IPS-18a (cell line): Measurements from ENCODE around the gene MANSC1.
A peak's percentile ranks its signal among the peaks of the same experiment; 100 is the strongest.
"Not testable (repeated sequence)": the region's sequence is repeated elsewhere in the genome, so short reads cannot be mapped to it uniquely, and the experiment has no call there.

ENCODE experiments used
- H3K27ac ChIP-seq: one replicate; pipeline ENCODE4 v1.5.1; 2013; ENCODE audit warnings: low read length
- H3K27me3 ChIP-seq: one replicate; pipeline ENCODE4 v1.6.1; 2013; ENCODE audit warnings: mild to moderate bottlenecking, low read length; ENCODE audit not compliant: control insufficient read depth, insufficient read depth
- H3K36me3 ChIP-seq: one replicate; pipeline ENCODE4 v1.6.1; 2013; ENCODE audit warnings: low read depth, low read length; ENCODE audit not compliant: control insufficient read depth
- H3K4me1 ChIP-seq: one replicate; pipeline ENCODE4 v1.6.1; 2013; ENCODE audit warnings: low read depth, low read length; ENCODE audit not compliant: control insufficient read depth
- H3K4me3 ChIP-seq: one replicate; pipeline ENCODE4 v1.5.1; 2013; ENCODE audit warnings: low read length
- H3K9ac ChIP-seq: one replicate; pipeline ENCODE4 v1.6.1; 2013; ENCODE audit warnings: mild to moderate bottlenecking, low read length, moderate library complexity
- H3K9me3 ChIP-seq: one replicate; pipeline ENCODE4 v1.6.1; 2013; ENCODE audit warnings: low read depth, low read length; ENCODE audit not compliant: control insufficient read depth

Gene MANSC1

DNA sequence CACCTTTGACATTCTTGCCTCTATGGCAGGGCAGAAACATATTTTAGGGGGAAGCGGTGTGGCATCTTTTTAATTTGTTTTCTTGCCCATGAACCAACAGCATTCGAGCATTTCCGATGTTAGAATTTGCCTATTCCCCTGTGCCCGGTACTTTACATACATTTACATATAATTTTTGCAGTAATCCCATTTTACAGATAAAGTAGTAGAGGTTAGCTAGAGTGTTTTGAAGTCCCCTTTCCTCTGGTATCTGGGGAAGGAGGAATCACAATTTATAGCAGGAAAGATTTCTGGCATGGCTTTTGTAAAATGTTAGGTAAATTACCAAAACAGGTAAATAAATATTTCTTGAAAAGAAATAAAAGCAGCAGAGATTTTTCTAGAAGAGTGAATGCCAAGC lies 8.5 kb upstream of the MANSC1 start:
- no peaks in the 10 kb centered on the region for H3K36me3 ChIP-seq
- H3K9ac ChIP-seq, result no peak overlapping the region
- H3K27me3 ChIP-seq, result no peaks in the 10 kb centered on the region
- H3K27ac ChIP-seq, result no peak overlapping the region
- no peak overlapping the region for H3K4me3 ChIP-seq
- no peaks in the 10 kb centered on the region for H3K9me3 ChIP-seq
- peaks cover 6% of the 10 kb centered on the region for H3K4me1 ChIP-seq

GRCh38 chr12:12357719-12358461 lies 7.8 kb upstream of the MANSC1 start:
- Histone ChIP-seq H3K4me1 (peaks cover 6% of the 10 kb centered on the region), H3K9me3 (no peaks in the 10 kb centered on the region), H3K36me3 (no peaks in the 10 kb centered on the region), H3K9ac (peak overlapping the region; percentile 69), H3K27me3 (no peaks in the 10 kb centered on the region), H3K27ac (peak overlapping the region; percentile 8), H3K4me3 (peak overlapping the region; percentile 86)

GRCh38 chr12:12356896-12357718 lies 7.1 kb upstream of the MANSC1 start, which contains the start of gene BORCS5:
TSS of gene BORCS5 (plus strand) at chr12:12357078. CDS start at chr12:12357452, 374 bp downstream.
- no peaks in the 10 kb centered on the region for H3K36me3 ChIP-seq
- H3K4me1 ChIP-seq, result peaks cover 6% of the 10 kb centered on the region
- no peaks in the 10 kb centered on the region for H3K27me3 ChIP-seq
- H3K27ac ChIP-seq, result peak within 1 kb of the TSS; percentile 8
- H3K4me3 ChIP-seq, result peak within 1 kb of the TSS; percentile 86
- no peaks in the 10 kb centered on the region for H3K9me3 ChIP-seq
- H3K9ac ChIP-seq, result peak within 1 kb of the TSS; percentile 69

- H3K4me3 ChIP-seq, result peak overlapping the region; percentile 86
- no peaks in the 10 kb centered on the region for H3K27me3 ChIP-seq
- no peaks in the 10 kb centered on the region for H3K36me3 ChIP-seq
- no peak overlapping the region for H3K27ac ChIP-seq
- H3K4me1 ChIP-seq, result peaks cover 6% of the 10 kb centered on the region
- H3K9me3 ChIP-seq, result no peaks in the 10 kb centered on the region
- no peak overlapping the region for H3K9ac ChIP-seq
Observed at GRCh38 chr12:12356467-12356895, 6.4 kb upstream of the MANSC1 start.

- H3K4me3 ChIP-seq, result no peak overlapping the region
- no peak overlapping the region for H3K27ac ChIP-seq
- H3K4me1 ChIP-seq, result peaks cover 24% of the 10 kb centered on the region
- H3K27me3 ChIP-seq, result peaks cover 23% of the 10 kb centered on the region
- no peaks in the 10 kb centered on the region for H3K36me3 ChIP-seq
- no peaks in the 10 kb centered on the region for H3K9me3 ChIP-seq
- H3K9ac ChIP-seq, result no peak overlapping the region
Observed at GRCh38 chr12:12353807-12354206, 3.8 kb upstream of the MANSC1 start.

DNA sequence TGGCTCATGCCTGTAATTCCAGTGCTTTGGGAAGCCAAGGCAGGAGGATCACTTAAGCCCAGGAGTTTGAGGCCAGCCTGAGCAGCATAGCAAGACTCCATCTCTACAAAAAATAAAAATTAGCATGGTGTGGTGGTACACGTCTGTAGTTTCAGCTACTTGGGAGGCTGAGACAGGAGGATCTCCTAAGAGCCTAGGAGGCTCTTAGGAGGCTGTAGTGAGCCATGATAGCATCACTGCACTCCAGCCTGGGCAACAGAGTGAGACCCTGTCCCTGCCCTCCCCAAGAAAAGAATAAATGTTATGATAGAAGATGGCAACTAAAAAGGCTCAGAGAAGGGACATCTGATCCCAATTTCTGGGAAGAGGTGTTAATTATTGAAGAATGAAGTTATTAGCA lies 3.2 kb upstream of the MANSC1 start:
- H3K4me1 ChIP-seq, result peaks cover 23% of the 10 kb centered on the region
- H3K27me3 ChIP-seq, result peaks cover 29% of the 10 kb centered on the region
- no peaks in the 10 kb centered on the region for H3K9me3 ChIP-seq
- no peak overlapping the region for H3K27ac ChIP-seq
- H3K36me3 ChIP-seq, result no peaks in the 10 kb centered on the region
- H3K9ac ChIP-seq, result no peak overlapping the region
- H3K4me3 ChIP-seq, result no peak overlapping the region

GRCh38 chr12:12351468-12352185 lies 1.6 kb upstream of the MANSC1 start:
- peaks cover 18% of the 10 kb centered on the region for H3K4me1 ChIP-seq
- H3K4me3 ChIP-seq, H3K27ac ChIP-seq, H3K36me3 ChIP-seq, H3K9ac ChIP-seq, H3K9me3 ChIP-seq: not testable (repeated sequence)
- peaks cover 32% of the 10 kb centered on the region for H3K27me3 ChIP-seq

GRCh38 chr12:12350868-12351463 lies 924 bp upstream of the MANSC1 start:
- Histone ChIP-seq H3K9me3 (no peaks in the 10 kb centered on the region), H3K27me3 (peaks cover 32% of the 10 kb centered on the region), H3K36me3 (no peaks in the 10 kb centered on the region), H3K4me1 (peaks cover 18% of the 10 kb centered on the region), H3K4me3 (peak overlapping the region; percentile 83), H3K9ac (no peak overlapping the region), H3K27ac (no peak overlapping the region)

DNA sequence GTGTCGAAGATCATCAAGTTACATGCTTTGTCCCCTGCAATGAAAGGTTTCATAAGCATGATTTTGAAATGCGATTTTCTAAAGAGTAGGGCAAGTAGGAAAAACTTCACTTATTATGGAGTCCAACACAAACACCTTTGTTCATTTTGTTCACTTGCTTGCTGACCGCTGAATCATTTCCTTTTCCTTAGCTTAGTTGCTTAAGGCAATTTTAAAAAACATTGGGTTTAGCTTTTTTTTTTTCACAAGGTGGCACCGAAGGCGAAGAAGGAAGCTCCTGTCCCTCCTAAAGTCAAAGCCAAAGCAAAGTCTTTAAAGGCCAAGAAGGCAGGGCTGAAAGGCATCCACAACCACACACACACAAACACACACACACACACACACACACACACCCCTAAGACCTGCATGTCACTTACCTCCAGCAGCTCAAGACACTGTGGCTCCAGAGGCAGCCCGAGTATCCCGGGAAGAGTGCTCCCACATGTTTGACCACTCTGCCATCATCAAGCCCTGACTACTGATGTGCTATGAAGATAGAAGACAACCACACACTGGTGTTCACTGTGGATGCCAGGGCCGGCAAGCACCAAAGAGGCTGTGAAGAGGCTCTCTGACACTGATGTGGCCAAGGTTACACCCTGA lies 11.4 kb downstream of the MANSC1 start:
- H3K27ac ChIP-seq, result no peak overlapping the region

GRCh38 chr12:12336511-12336910 lies 13.5 kb downstream of the MANSC1 start:
- Histone ChIP-seq H3K27ac (no peak overlapping the region), H3K9ac (no peak overlapping the region), H3K4me3 (no peak overlapping the region), H3K9me3 (no peaks in the 10 kb centered on the region), H3K36me3 (no peaks in the 10 kb centered on the region), H3K27me3 (no peaks in the 10 kb centered on the region), H3K4me1 (peaks cover 5% of the 10 kb centered on the region)

More for the DNA sequence above, 11.4 kb downstream of the MANSC1 start:
- H3K36me3 ChIP-seq, result no peaks in the 10 kb centered on the region
- H3K9me3 ChIP-seq, result no peaks in the 10 kb centered on the region
- no peak overlapping the region for H3K9ac ChIP-seq
- no peaks in the 10 kb centered on the region for H3K4me1 ChIP-seq
- no peaks in the 10 kb centered on the region for H3K27me3 ChIP-seq
- H3K4me3 ChIP-seq, result no peak overlapping the region

GRCh38 chr12:12336049-12336411 lies 14.0 kb downstream of the MANSC1 start:
- Histone ChIP-seq H3K36me3 (no peaks in the 10 kb centered on the region), H3K9me3 (no peaks in the 10 kb centered on the region), H3K27ac (no peak overlapping the region)

More at GRCh38 chr12:12336049-12336411, 14.0 kb downstream of the MANSC1 start:
- no peak overlapping the region for H3K4me3 ChIP-seq
- peaks cover 10% of the 10 kb centered on the region for H3K4me1 ChIP-seq
- H3K9ac ChIP-seq, result no peak overlapping the region
- no peaks in the 10 kb centered on the region for H3K27me3 ChIP-seq
